Body of pancreas (tissue), 4 donors: ENCODE measurements around the gene SIGLEC1.

ENCODE experiments used
- CTCF ChIP-seq, 7 experiments: fragments of 450-650 bp in 4 of 7; fragments of 200-600 bp in 3 of 7; sonication (generic) in 3 of 7; IDR thresholded peaks; one replicate each; pipeline ENCODE4 v1.5.1; 2016 to 2019; ENCODE audit warnings: antibody characterized with exemption in 7 of 7
- POLR2A ChIP-seq, 3 donors: fragments of 450-650 bp; IDR thresholded peaks; one replicate each; pipeline ENCODE4 v1.6.1; 2016; ENCODE audit warnings: antibody characterized with exemption in 3 of 3, mild to moderate bottlenecking in 2 of 3

- TF ChIP-seq POLR2A (IDR thresholded peaks at IDR 0.05) = no peak
- TF ChIP-seq CTCF (IDR thresholded peaks at IDR 0.05) = no peak
These were observed 8.2 kb upstream of the SIGLEC1 start for GRCh38 chr20:3720626-3721025.
